ENCODE results near the gene CDK16.
"Not testable (repeated sequence)": the region's sequence is repeated elsewhere in the genome, so short reads cannot be mapped to it uniquely, and the experiment has no call there.

Gene CDK16

GRCh38 chrX:47257620-47258019, 39.1 kb downstream of the CDK16 start:
- not testable (repeated sequence) for DNase-seq

DNA sequence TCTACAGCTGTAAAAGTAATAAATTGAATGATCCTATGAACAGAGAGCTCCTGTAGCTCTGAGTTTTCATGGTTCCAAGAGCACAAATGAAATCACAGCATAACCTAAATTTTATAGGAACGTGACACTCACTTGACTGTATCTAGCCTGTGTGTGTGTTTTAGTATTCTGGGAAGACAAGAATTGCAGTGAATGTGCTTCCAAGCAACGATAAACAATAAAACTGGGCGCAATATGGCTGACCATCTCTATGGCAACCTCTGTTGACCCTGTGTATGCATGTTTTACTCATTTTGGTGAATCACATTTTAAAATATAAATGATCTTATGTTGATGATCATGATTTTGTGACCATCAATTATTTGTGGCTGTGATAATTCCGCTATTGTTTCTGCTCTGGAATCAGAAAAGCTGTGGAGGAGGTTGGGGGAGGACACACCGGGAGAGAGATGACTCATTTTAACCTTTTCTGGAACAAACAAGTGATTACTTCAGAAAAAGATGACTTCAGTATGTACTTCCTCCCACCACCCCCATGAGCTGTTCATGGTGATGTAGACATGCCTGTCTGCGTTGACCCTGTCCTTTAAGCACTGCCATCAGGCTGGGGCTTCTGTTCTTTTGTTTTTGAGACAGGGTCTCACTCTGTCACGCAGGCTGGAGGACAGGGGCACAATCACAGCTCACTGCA, 46.1 kb downstream of the CDK16 start:
- DNase-seq, result peak; percentile 28

DNA sequence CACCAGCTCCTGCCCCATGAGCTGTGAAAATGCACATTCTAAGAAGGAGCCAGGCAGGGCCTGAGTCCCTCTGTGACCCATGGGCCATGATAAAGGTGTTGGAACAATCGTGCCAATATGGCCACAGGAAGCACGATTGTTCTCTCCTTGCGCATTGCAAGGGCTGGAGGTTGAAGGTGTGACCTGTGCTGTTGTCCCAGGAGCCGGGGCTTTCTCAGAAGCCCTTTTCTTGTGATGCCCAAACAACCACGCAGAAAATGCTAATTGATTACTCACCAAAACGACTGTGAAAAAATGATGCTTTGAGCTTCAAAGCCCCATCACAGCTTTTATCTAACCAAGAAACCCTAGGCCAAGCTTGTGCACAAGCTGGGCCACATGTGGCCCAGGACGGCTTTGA, 48.2 kb downstream of the CDK16 start:
- no peak for DNase-seq

GRCh38 chrX:47272013-47272408, 53.5 kb downstream of the CDK16 start:
- no peak for DNase-seq

DNA sequence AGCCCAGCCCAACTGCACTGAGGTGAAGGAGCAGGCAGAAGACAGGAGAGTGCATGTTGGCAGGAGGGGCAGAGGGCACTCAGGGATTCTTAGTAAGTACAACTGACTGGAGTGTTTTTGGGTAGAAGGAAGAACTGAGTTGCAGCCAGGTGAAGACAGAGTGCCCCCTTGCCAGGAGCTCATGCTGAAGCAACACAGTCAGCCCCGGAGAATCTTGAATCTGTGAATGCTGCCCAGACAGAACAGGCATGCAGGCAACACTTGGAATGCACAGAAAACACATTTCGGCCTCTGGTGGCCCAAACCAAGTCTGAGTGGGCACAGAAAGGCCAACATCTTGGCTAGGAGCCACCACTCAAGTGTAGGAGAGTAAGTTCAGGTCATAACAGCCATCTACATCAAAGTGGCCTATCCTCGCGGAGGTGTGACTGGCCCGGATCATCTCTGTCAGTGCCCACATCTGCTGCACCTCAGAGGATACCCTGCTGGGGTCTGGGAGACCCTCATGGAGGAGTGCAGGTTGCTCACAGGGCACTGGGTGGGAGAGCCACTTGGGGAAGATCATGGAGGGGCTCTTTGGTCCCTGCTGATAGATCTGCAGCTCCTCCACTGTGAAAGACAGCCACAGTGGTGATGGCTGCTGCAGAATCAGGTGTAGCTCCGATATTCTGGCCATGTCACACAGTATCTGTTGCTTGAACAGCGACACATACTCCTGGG, 54.7 kb downstream of the CDK16 start:
- DNase-seq, result no peak

DNA sequence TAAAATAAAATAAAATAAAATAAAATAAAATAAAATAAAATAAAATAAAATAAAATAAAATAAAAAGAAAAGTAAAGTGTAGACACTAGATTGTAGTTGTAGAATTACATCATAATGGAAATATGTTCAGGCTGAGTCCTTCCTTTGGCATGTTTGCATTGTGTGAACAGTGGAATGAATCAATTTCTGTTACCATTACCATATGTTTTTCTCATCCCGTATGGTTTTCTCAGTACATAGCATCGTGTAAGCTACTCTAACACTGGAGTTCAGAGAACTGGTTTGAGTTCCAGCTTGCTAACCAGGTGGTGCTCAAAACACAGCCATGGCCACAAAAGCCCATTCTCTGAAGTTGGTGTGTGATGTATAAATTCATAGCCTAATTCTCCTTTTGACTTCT, 60.2 kb downstream of the CDK16 start:
- peak; percentile 53 for DNase-seq
